HepG2 (cell line): Measurements from ENCODE around the gene MDFIC. TPM values are rescaled to one million over a fixed set of nuclear protein-coding genes. Genes with fewer than 3 reads are reported as not detected.

Experiments
- ATAC-seq: fragments of 200-7000 bp; cut with Tn5 transposase; 3 replicates; pipeline ENCODE4 v1.9.1; 2020; ENCODE audit warnings: mild to moderate bottlenecking, moderate library complexity
- BruUV-seq: library from RNA; stranded (reverse); fragments of 400-500 nt; replicated peaks from 2 replicates; lab custom pipeline; 2021; lab: Mats Ljungman, UMichigan
- CTCF ChIA-PET: fragments of 300-600 bp; formaldehyde crosslinking; extraction: SDS; loops from one replicate; lab custom pipeline; 2021; ENCODE audit warnings: low total read pairs, inconsistent platforms, low intra/inter-chr PET ratio; lab: Yijun Ruan, JAX
- POLR2A ChIA-PET: fragments of 350-600 bp; sonication (Branson Sonifier 250); formaldehyde crosslinking; loops from one replicate; lab custom pipeline; 2020; ENCODE audit warnings: antibody characterized with exemption, inconsistent platforms; lab: Yijun Ruan, JAX
- DNase-seq: peaks from one replicate; pipeline ENCODE4 v3.0.0-alpha.2; 2015; ENCODE audit warnings: low spot score
- FAIRE-seq: peaks from 3 replicates; lab custom pipeline; 2011; peaks lifted over from hg19 to GRCh38; lab: Jason Lieb, UNC
- H2AFZ ChIP-seq: one replicate; pipeline ENCODE4 v1.6.1; 2011; ENCODE audit warnings: low read length, inconsistent platforms
- H3K27ac ChIP-seq: fragments of 300-600 bp; 3 replicates; pipeline ENCODE4 v1.8.0; 2011; ENCODE audit warnings: mixed run types, mild to moderate bottlenecking, mixed read lengths, low read length, inconsistent platforms; ENCODE audit not compliant: insufficient read depth; ENCODE audit errors: extremely low read length
- H3K27me3 ChIP-seq, 2 experiments: fragments of 200-600 bp in 1 of 2; 2 replicates in 1 of 2; 3 replicates in 1 of 2; pipeline versions ENCODE4 v1.6.0 to v1.8.0; 2011; ENCODE audit warnings: low read length in 2 of 2, mild to moderate bottlenecking in 2 of 2, moderate library complexity in 2 of 2, inconsistent platforms in 1 of 2; ENCODE audit not compliant: insufficient read depth in 2 of 2, control insufficient read depth in 1 of 2
- H3K36me3 ChIP-seq, 2 experiments: fragments of 200-600 bp in 1 of 2; replicated peaks in 1 of 2; 2 replicates in 1 of 2; 3 replicates in 1 of 2; pipeline versions ENCODE4 v1.5.1 to v1.8.0; 2011; ENCODE audit warnings: low read length in 2 of 2, inconsistent platforms in 1 of 2; ENCODE audit not compliant: insufficient read depth in 2 of 2, control insufficient read depth in 1 of 2
- H3K4me1 ChIP-seq: 2 replicates; pipeline ENCODE4 v1.5.1; 2012; ENCODE audit warnings: low read length, inconsistent platforms; ENCODE audit not compliant: insufficient read depth
- H3K4me2 ChIP-seq: 2 replicates; pipeline ENCODE4 v1.6.0; 2011; ENCODE audit warnings: low read depth, low read length, inconsistent platforms
- H3K4me3 ChIP-seq, 3 experiments: fragments of 200-600 bp in 1 of 3; sonication (generic), shearing (Covaris generic) in 1 of 3; replicated peaks in 1 of 3; 2 replicates each; pipeline ENCODE4 v1.5.1; 2011 to 2016; ENCODE audit warnings: low read length in 3 of 3, inconsistent platforms in 2 of 3, low read depth in 2 of 3, mild to moderate bottlenecking in 2 of 3, control low read depth in 1 of 3, mixed read lengths in 1 of 3; ENCODE audit not compliant: insufficient read depth in 1 of 3
- H3K79me2 ChIP-seq: one replicate; pipeline ENCODE4 v1.6.1; 2011; ENCODE audit warnings: low read length, inconsistent platforms; ENCODE audit not compliant: insufficient read depth
- H3K9ac ChIP-seq: 2 replicates; pipeline ENCODE4 v1.6.0; 2011; ENCODE audit warnings: mild to moderate bottlenecking, low read depth, low read length, inconsistent platforms; ENCODE audit not compliant: insufficient read depth
- H3K9me3 ChIP-seq: 2 replicates; pipeline ENCODE4 v1.5.1; 2012; ENCODE audit warnings: mild to moderate bottlenecking, low read length
- H4K20me1 ChIP-seq: 2 replicates; pipeline ENCODE4 v1.6.0; 2011; ENCODE audit warnings: inconsistent platforms, mild to moderate bottlenecking, low read length, moderate library complexity; ENCODE audit not compliant: insufficient read depth
- ATAD3A ChIP-seq: sonication (generic); formaldehyde crosslinking; IDR thresholded peaks from 2 replicates; pipeline ENCODE4 v1.4.0; 2020; ENCODE audit warnings: missing genetic modification reagents
- MBD4 ChIP-seq: IDR thresholded peaks from 2 replicates; pipeline ENCODE4 v1.6.1; 2012; ENCODE audit warnings: low read length, inconsistent platforms, borderline replicate concordance
- SNAI1 ChIP-seq: sonication (generic); formaldehyde crosslinking; IDR thresholded peaks from 2 replicates; pipeline ENCODE4 v1.5.0; 2020; ENCODE audit warnings: mild to moderate bottlenecking, missing genetic modification reagents, borderline replicate concordance
- UBTF ChIP-seq: sonication (generic); formaldehyde crosslinking; IDR thresholded peaks from 2 replicates; pipeline ENCODE4 v1.4.0; 2020; ENCODE audit warnings: mild to moderate bottlenecking, missing genetic modification reagents
- ZNF142 ChIP-seq: sonication (generic); formaldehyde crosslinking; IDR thresholded peaks from 2 replicates; pipeline ENCODE4 v1.4.0; 2020; ENCODE audit warnings: missing genetic modification reagents
- WGBS: methylation state at CpG from one replicate; pipeline ENCODE4 v1.1.6; 2017; ENCODE audit warnings: low lambda C conversion rate; 5-methylcytosine and 5-hydroxymethylcytosine counted together
- in situ Hi-C: cut with HindIII; loops from 2 replicates; pipeline ENCODE4 v1.10.0; 2017; ENCODE audit warnings: low pct_unique_long_range_greater_than_20kb; ENCODE audit not compliant: extremely low pct_ligation_motif_present
- intact Hi-C: fragments of 100-400 bp; cut with micrococcal nuclease; formaldehyde crosslinking; loops from one replicate; pipeline ENCODE4 v1.10.0; 2022; ENCODE audit not compliant: unreplicated experiment
- polyA plus RNA-seq, 8 experiments: library from polyadenylated mRNA; depleted of rRNA in 3 of 8; stranded (reverse) in 7 of 8; unstranded in 1 of 8; fragments of >200 nt; fragmentation: Illumina TruSeq in 4 of 8; extraction: Trizol in 4 of 8; gene quantifications; 2 replicates each; pipeline versions ENCODE4 v1.2.1 to v1.2.3, GENCODE V29; 2011 to 2016; ENCODE audit warnings: low read depth in 4 of 8, missing spikeins in 1 of 8, mixed read lengths in 1 of 8; ENCODE audit not compliant: insufficient read depth in 1 of 8
- total RNA-seq, 5 experiments: library from RNA; depleted of rRNA; stranded (reverse); fragments of >200 nt; fragmentation: Illumina TruSeq; extraction: Trizol; gene quantifications; 2 replicates each; pipeline ENCODE4 v1.2.3, GENCODE V29; 2016; ENCODE audit warnings: low read depth in 1 of 5

The MDFIC gene
- total and polyA plus RNA-seq, 2 of the 13 experiments (the other 11 are each of a cell fraction or from before 2014, with no cell fraction given): 0.13 TPM; not detected in 1

GRCh38 chr7:114985116-114985715 is 63.3 kb downstream of the MDFIC start:
- no peak for FAIRE-seq
- Histone ChIP-seq H3K27ac (no peak overlapping the region), H4K20me1 (no peaks in the 10 kb centered on the region), H3K79me2 (no peaks in the 10 kb centered on the region), H3K27me3 (no peaks in the 10 kb centered on the region), H3K9ac (no peak overlapping the region), H3K4me3 (no peak overlapping the region), H2AFZ (no peak overlapping the region), H3K36me3 (no peaks in the 10 kb centered on the region), H3K4me2 (no peak overlapping the region), H3K4me1 (no peaks in the 10 kb centered on the region), H3K9me3 (no peaks in the 10 kb centered on the region)
- ChIA-PET CTCF (no interaction called here), POLR2A (no interaction called here)
- ATAC-seq: no peak
- BruUV-seq: no TSS peak
- WGBS: 36% methylated on average over 2 of the region's 2 CpGs
- TF ChIP-seq SNAI1 (CRISPR knock-in tag) (no peak), MBD4 (no peak), ZNF142 (CRISPR knock-in tag) (no peak), ATAD3A (CRISPR knock-in tag) (no peak), UBTF (CRISPR knock-in tag) (no peak)
- in situ Hi-C loops: no loop called here
- DNase-seq: no peak
- intact Hi-C loops: no loop called here
